ES-I3 (cell line): ENCODE results near the gene SCAMP4.
"Not testable (repeated sequence)": the region's sequence is repeated elsewhere in the genome, so short reads cannot be mapped to it uniquely, and the experiment has no call there.

ENCODE experiments used
- H3K36me3 ChIP-seq: 2 replicates; pipeline ENCODE4 v1.6.1; 2013; ENCODE audit warnings: mild to moderate bottlenecking, low read length, control low read depth, moderate library complexity; ENCODE audit not compliant: insufficient read depth
- H3K4me1 ChIP-seq: 2 replicates; pipeline ENCODE4 v1.6.1; 2013; ENCODE audit warnings: mild to moderate bottlenecking, control low read depth, low read length; ENCODE audit not compliant: insufficient read depth
- H3K9ac ChIP-seq: 2 replicates; pipeline ENCODE4 v1.6.1; 2013; ENCODE audit warnings: low read depth, mild to moderate bottlenecking, low read length, moderate library complexity
- H3K9me3 ChIP-seq: 2 replicates; pipeline ENCODE4 v1.6.1; 2013; ENCODE audit warnings: mild to moderate bottlenecking, low read length, moderate library complexity; ENCODE audit not compliant: control insufficient read depth, insufficient read depth

Gene SCAMP4

GRCh38 chr19:1884291-1884718 is 20.9 kb upstream of the SCAMP4 start:
- Histone ChIP-seq H3K9ac (peak overlapping the region; percentile 82; the same call in 1 of the 2 replicates), H3K9me3 (no peaks in the 10 kb centered on the region)

GRCh38 chr19:1884719-1885334 is 20.4 kb upstream of the SCAMP4 start:
- H3K4me1 ChIP-seq: peaks cover 20% of the 10 kb centered on the region
- H3K9me3 ChIP-seq: no peaks in the 10 kb centered on the region
- peak overlapping the region; percentile 82 for H3K9ac ChIP-seq
- no peaks in the 10 kb centered on the region for H3K36me3 ChIP-seq

More at GRCh38 chr19:1884291-1884718, 20.9 kb upstream of the SCAMP4 start:
- H3K36me3 ChIP-seq: no peaks in the 10 kb centered on the region
- H3K4me1 ChIP-seq: peaks cover 20% of the 10 kb centered on the region

- Histone ChIP-seq H3K4me1 (peaks cover 20% of the 10 kb centered on the region), H3K9ac (peak within 1 kb of the TSS; percentile 82)
- not testable (repeated sequence) for H3K36me3 ChIP-seq, H3K9me3 ChIP-seq
Observed at GRCh38 chr19:1885398-1886119, 19.6 kb upstream of the SCAMP4 start, which contains the start of gene ABHD17A. TSS of gene ABHD17A (minus strand) at chr19:1885496. CDS start at chr19:1881566, 3,930 bp downstream.

- H3K9ac ChIP-seq, H3K9me3 ChIP-seq, H3K36me3 ChIP-seq: not testable (repeated sequence)
- peaks cover 20% of the 10 kb centered on the region for H3K4me1 ChIP-seq
Observed at GRCh38 chr19:1886360-1886759, 18.8 kb upstream of the SCAMP4 start.

GRCh38 chr19:1888385-1888784 is 16.8 kb upstream of the SCAMP4 start:
- H3K36me3 ChIP-seq: no peaks in the 10 kb centered on the region

GRCh38 chr19:1889907-1890306 is 15.3 kb upstream of the SCAMP4 start:
- Histone ChIP-seq H3K36me3 (no peaks in the 10 kb centered on the region), H3K4me1 (peaks cover 6% of the 10 kb centered on the region; the same call in 1 of the 2 replicates), H3K9me3 (no peaks in the 10 kb centered on the region), H3K9ac (no peak overlapping the region)

More at GRCh38 chr19:1888385-1888784, 16.8 kb upstream of the SCAMP4 start:
- H3K9ac ChIP-seq: no peak overlapping the region
- H3K9me3 ChIP-seq: no peaks in the 10 kb centered on the region
- peaks cover 11% of the 10 kb centered on the region; the same call in 1 of the 2 replicates for H3K4me1 ChIP-seq

GRCh38 chr19:1893791-1894190 is 11.4 kb upstream of the SCAMP4 start:
- Histone ChIP-seq H3K9me3 (no peaks in the 10 kb centered on the region), H3K36me3 (no peaks in the 10 kb centered on the region), H3K9ac (no peak overlapping the region), H3K4me1 (no peaks in the 10 kb centered on the region; the same call in 1 of the 2 replicates)

- no peaks in the 10 kb centered on the region for H3K36me3 ChIP-seq
- H3K4me1 ChIP-seq: no peaks in the 10 kb centered on the region; the same call in 1 of the 2 replicates
- no peaks in the 10 kb centered on the region for H3K9me3 ChIP-seq
- no peak overlapping the region for H3K9ac ChIP-seq
Observed at GRCh38 chr19:1896508-1896907, 8.7 kb upstream of the SCAMP4 start.

- no peak overlapping the region for H3K9ac ChIP-seq
- no peaks in the 10 kb centered on the region for H3K9me3 ChIP-seq
- no peaks in the 10 kb centered on the region for H3K36me3 ChIP-seq
- H3K4me1 ChIP-seq: no peaks in the 10 kb centered on the region; the same call in 1 of the 2 replicates
Observed at GRCh38 chr19:1901940-1902404, 3.2 kb upstream of the SCAMP4 start.

GRCh38 chr19:1902923-1903322 is 2.3 kb upstream of the SCAMP4 start:
- H3K9me3 ChIP-seq: no peaks in the 10 kb centered on the region
- no peaks in the 10 kb centered on the region for H3K4me1 ChIP-seq
- no peaks in the 10 kb centered on the region for H3K36me3 ChIP-seq
- no peak overlapping the region for H3K9ac ChIP-seq

- H3K4me1 ChIP-seq: no peaks in the 10 kb centered on the region
Observed at GRCh38 chr19:1904860-1905109, 414 bp upstream of the SCAMP4 start.

GRCh38 chr19:1905863-1906375 is 720 bp downstream of the SCAMP4 start:
- Histone ChIP-seq H3K36me3 (no peaks in the 10 kb centered on the region), H3K9ac (peak overlapping the region; percentile 90), H3K4me1 (no peaks in the 10 kb centered on the region), H3K9me3 (no peaks in the 10 kb centered on the region)

More at GRCh38 chr19:1904860-1905109, 414 bp upstream of the SCAMP4 start:
- H3K9ac ChIP-seq: peak overlapping the region; percentile 90
- no peaks in the 10 kb centered on the region for H3K9me3 ChIP-seq
- no peaks in the 10 kb centered on the region for H3K36me3 ChIP-seq

GRCh38 chr19:1906985-1907562 is 1.9 kb downstream of the SCAMP4 start:
- Histone ChIP-seq H3K9ac (no peak overlapping the region), H3K4me1 (no peaks in the 10 kb centered on the region), H3K36me3 (no peaks in the 10 kb centered on the region), H3K9me3 (no peaks in the 10 kb centered on the region)

- H3K4me1 ChIP-seq: no peaks in the 10 kb centered on the region
- no peak overlapping the region for H3K9ac ChIP-seq
- H3K36me3 ChIP-seq: no peaks in the 10 kb centered on the region
- no peaks in the 10 kb centered on the region for H3K9me3 ChIP-seq
Observed at GRCh38 chr19:1907563-1908363, 2.6 kb downstream of the SCAMP4 start.
